ENCODE results near the gene BICD2.

The BICD2 gene

DNA sequence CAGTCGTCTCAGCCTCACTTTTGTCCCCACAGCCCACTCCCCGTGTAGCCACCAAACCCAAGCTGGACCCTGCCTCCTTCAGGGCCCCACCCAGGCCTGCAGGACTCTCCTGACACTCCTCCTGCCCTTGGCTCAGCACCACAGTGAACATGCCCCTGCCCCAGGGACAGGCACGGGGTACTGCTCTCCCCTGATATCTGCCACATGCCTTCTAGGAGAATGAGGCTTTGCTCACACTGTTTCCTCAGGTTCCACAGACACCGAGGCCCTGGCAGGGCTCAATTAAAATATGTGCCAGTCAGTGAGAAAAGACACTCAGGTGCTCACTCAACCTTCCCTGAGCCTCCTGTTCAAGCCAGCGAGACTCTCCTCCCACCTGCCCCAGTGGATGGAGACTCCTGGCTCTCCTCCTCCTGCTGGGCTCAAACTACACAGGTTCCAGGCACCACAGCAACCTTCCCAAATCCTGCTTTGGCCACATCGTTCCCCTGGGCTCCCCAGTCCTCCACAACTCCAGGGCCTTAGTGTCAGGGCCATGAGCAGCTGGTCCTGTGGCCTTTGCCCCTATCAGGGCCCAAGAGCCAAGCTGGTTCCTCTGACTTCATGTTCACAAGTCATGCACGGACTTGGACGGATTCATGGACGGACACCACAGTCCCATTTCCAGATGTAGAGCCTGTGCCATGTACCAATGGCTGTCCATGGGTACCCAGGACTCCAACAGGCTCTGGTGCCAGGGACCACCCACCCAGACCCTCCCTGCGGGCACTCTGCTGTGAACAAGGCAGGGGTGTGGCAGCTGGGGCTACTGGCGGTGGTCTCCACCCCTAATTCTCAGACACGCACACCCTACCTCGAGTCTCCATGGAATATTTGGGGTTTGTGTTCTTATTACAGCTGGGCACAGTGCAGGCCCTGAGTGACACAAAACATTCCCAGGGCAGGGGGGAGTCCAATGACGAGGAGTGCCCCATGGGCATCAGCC is 36.6 kb downstream of the BICD2 start:
- DNase-seq (ENCODE audit: low read depth, low spot score) = no peak

DNA sequence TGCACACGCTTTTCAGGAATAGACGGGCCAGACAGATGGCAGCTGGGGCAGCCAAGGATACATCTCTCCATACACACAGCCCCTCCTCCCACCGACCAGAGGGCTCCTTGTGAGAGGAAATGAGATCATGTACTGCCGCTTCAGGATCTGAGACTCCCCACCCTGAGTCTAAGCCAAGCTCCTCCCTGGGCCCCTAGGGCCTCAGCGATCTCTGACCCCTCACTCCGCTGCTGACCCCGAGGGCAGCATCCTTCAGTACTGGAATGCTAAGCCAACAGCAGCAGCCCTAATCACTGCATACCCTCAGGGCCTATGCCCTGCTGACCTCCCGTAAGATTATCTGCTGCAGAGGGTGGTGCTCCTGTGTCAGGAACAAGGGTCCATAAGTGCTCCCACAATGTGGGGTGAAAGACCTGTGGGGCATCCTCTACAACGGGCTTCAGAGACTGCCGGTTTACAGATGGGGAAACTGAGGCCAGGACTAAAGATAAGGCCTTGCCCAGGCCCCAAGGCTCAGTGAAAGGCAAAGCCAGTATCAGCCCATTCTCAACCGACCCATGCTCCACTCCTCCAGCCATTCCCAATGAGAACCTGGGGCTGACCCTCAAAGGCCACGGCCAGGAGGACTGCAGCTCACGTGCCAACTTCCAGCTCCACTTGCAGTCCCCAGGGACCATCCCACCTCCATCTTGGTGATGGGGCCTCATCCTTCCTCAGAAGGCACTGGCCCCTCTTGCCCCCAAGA is 37.5 kb downstream of the BICD2 start:
- DNase-seq (ENCODE audit: low read depth, low spot score) = no peak

DNA sequence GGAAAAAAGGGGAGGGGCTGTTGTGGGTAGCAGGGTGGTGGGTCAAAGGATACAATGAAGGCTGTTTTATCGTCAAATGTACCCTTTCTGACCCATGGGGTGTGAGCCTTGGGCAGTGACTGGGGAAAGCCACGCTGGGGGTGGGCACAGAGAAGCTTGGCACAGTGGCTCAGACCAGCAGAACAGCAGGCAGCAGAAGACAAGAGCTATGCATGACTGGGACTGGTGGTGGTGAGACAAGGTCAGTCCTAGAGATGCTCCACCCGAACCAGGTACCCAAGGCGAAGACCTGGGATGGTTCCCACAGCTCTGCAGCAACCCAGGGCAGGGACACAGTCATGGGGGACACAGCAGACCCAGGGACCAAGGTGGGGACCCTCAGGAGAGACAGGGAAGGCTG is 38.3 kb downstream of the BICD2 start:
- no peak for DNase-seq (ENCODE audit: low read depth, low spot score)

DNA sequence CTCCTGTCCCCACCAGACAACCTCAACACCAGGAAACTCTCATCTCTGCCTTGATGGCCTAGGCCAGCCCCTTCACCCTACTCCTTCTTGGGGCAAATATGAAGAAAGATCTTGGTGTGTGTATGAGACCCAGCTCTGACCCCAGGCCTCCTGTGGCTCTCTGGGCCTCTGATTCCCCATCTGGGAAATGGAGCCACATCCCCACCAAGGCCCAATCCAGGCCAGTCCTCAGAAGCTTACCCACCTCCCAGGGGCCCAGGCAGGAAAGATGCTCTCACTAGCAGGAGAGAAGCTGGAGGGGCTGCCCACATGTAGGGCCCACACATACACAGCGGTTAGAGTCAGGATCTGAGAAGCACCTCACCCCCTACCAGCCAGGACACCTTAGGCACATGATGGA is 38.9 kb downstream of the BICD2 start:
- DNase-seq (ENCODE audit: low read depth, low spot score) = no peak

DNA sequence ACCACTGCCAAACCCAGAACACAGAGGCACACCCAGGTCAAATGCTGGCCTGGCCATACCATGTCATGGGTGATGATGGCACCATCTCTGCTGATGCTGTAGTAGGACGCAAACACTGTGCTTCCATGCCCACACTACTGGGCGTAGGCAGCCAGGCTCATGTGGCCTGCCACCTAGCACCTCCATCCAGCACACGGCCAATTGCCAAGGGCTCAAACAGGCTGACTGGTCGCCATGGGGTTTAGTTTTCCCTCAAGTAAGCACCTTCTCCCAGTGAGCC is 39.4 kb downstream of the BICD2 start:
- no peak for DNase-seq (ENCODE audit: low read depth, low spot score)

DNA sequence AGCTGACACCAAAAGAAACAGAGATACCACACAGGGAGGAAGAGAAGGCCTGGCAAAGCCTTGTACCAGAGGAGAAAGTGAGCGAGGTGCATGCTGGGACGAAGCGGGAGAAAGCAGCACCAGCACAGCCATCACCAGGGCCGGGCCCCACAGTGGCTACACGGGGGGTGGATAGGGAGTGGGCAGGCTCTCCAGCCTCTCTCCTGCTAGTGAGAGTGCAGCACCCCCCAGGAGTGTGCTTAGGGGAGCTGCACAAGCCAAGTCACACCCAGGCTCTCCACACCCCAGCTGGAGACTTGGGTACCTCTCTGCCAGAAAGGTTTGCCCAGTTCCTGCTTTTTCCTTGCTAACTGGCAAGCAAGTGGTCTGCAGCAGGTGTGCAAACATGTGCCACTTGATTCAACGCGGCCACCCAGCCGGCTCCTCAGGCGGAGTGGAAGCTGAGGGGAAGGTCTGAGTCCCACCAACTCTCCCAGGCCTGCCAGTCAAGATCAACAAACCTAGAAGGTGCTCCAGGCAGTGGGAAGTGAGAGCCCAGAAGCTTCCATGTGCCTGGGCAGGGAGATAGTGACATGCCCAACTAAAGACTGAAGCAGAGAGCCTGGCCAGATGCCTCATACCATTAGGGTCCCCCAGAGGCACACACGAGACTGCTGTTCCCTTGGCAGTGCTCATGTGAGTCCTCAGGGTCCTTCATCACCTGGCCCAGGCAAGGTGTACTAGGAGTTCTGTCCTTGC is 39.9 kb downstream of the BICD2 start:
- DNase-seq (ENCODE audit: low read depth, low spot score) = no peak

DNA sequence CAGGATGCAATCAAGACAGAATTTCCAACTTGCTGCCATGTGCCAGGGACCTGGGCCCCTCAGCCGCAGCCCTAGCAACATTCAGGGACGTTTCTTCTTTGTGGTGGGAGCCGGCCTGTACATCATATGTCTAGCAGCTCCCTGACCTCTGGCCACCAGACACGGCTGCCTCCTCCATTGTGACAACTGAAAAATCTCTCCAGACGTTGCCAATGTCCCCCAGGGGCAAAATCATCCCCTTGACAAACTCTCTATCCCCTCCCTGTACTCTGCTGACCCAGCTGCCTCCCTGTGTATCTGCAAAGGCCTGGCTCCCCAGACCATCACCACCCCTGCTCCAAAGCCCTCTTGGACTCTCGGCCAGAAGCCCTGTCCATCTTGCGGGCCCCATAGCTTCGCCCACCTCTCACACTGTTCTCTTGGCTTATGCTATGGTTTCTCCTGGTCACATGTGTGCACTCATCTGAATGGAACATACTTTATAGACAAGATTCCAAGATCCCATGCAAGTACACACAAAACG is 40.8 kb downstream of the BICD2 start:
- no peak for DNase-seq (ENCODE audit: low read depth, low spot score)

DNA sequence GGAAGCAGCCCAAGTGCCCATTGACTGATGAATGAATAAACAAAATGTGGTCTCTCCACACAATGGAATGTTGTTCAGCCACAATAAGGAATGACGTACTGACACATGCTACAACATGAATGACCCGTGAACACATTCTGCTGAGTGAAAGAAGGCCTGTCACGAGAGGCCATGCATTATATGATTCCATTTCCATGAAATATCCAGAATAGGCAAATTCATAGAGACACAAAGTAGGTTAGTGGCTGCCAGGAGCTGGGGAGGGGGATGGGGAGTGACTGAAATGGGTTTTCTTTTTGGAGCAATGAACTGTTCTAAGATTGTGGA is 41.4 kb downstream of the BICD2 start:
- DNase-seq (ENCODE audit: low read depth, low spot score) = no peak

DNA sequence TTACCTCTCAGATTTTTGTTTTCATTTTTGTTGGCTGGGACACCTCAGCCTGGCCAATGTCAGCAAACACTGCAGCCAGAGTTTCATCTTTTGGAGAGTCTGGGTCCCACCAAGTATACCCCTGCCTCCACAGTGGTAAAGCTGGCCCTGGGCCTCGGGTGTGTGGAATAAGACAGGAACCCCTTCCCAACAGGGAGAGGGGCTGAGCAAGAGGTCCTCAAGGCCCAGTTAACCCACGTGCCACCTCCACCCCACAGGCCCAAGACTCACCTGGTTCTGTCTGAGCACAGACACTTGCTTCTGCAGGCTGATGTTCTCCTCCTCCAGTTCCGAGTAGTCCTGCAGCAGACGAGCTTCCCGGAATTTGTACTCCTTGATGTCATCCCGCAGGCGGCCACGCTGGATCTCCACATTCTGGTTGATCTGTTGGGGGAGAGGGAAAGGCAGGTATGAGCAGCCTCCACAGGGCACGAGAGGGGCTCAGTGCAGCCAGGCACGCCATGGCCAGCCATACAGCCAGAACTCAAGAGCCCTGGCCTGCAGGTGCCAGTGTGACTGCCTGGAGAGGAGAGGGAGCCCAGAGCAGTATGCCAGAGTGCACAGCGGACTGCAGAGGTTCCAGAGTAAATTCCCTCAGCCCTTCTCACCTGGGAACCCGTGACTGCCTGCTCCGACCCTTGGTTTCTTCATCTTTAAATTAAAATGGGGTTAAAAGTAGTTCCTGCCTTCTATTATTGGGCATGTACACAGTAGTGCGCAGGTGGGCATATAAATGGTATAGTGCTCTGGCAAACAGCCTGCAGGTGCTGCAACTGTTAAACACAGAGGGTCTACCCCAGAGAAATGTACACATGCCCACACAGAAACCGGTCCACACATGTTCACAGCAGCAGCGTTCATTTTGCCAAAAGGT is 42.0 kb downstream of the BICD2 start:
- no peak for DNase-seq (ENCODE audit: low read depth, low spot score)

DNA sequence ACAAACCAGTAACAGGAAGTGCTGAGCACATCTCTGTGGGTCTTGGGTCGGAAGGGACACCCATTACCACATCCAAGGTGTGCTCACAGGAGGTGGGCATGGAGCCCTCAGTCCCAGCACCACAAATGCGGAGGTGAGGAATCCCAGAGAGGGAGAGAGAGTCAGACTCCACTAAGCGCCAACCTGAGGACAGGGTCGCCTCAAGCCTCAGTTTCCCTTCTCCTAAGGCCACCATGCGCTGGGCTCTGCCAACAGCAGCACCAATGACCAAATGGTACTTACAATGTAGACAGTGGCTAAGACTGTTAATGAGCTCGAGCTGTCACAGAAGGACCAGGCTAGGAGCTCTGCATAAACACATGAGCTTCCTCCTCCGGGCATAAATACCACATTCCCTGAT is 43.1 kb downstream of the BICD2 start:
- no peak for DNase-seq (ENCODE audit: low read depth, low spot score)

DNA sequence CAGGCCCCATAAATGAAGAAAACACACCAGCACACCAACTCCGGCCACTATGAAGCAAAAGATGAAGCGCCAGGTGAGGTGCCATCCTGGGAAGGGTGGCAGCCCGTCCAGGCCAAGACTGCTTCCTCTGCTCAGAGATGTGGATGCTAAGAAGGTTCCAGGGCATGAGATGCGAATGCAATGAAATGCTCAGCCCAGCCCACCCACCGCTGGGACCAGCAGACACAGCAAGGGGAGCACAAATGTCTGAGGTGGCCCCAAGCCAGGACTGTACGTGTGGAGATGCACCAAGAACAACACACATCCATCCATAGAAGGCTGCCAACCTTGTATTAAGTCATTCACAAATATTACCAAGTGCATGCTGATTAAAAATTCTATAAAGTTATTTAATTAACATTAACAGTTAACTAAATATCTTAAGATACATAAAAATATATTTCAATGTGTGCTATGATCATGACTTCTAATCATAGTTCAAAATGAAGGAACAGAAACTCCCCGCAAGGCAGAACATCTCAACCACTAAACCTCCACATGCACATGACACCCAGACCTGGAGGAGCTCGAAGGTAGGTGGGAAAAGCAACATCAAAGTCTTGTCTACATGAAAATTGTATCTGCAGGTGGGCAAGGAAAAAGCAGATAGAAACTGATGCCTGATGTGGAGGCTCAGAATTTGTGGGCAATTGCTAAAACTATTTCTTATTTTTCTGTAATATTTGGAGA is 43.7 kb downstream of the BICD2 start:
- DNase-seq (ENCODE audit: low read depth, low spot score) = no peak

DNA sequence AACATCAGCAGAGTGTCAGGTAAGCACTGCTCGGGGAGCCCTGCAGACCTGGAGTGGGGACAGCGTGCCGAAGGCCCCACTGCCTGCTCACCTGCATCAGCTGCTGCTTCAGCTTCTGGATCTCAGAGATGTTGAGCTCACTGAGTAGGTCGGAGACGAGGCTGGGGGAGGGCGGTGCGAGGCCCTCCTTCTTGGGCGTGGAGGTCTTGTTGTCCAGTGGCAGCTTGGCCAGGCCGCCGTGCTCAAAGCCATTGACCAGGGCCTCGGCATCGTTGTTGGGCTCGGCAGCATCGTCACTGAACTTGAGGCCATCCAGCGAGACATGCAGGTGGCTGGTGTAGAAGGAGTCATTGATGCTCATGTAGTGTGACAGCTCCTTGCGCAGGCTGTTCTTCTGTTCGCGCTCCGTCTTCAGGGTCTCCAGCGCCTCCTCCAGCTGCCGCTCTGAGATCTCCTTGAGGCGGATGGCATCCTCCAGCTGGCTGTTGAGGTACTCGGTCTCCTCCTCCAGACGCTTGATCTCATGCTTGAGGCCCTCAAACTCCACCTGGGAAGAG is 44.3 kb downstream of the BICD2 start:
- no peak for DNase-seq (ENCODE audit: low read depth, low spot score)

DNA sequence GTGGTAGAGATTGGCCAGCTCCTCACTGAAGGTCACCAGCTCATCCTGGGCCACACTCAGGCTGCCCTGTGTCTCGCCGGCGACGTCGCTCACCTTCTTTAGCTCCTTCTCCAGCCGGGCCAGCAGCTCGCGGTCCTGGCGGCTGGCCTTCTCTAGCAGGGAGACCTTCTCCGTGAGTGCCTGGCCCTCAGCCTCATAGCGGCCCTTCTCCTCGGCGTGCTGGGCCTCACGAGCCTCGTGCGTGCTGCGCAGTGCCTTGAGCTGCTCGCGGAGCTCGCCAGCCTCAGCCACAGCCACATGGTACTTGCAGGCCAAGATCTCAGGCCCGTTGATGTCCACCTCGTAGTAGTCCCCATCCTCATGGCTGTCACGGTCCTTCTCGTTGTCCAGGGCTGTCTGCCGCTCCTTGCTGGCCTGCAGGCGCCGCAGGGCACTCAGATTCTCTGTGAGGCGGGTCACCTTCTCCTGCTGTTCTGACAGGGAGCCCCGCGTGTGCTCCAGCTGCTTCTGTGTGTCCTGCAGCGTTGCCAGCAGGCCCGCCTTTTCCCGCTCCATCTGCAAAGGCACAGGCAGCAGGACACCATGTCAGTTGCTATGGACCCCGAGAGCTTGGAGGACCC is 45.5 kb downstream of the BICD2 start:
- DNase-seq (ENCODE audit: low read depth, low spot score) = no peak

DNA sequence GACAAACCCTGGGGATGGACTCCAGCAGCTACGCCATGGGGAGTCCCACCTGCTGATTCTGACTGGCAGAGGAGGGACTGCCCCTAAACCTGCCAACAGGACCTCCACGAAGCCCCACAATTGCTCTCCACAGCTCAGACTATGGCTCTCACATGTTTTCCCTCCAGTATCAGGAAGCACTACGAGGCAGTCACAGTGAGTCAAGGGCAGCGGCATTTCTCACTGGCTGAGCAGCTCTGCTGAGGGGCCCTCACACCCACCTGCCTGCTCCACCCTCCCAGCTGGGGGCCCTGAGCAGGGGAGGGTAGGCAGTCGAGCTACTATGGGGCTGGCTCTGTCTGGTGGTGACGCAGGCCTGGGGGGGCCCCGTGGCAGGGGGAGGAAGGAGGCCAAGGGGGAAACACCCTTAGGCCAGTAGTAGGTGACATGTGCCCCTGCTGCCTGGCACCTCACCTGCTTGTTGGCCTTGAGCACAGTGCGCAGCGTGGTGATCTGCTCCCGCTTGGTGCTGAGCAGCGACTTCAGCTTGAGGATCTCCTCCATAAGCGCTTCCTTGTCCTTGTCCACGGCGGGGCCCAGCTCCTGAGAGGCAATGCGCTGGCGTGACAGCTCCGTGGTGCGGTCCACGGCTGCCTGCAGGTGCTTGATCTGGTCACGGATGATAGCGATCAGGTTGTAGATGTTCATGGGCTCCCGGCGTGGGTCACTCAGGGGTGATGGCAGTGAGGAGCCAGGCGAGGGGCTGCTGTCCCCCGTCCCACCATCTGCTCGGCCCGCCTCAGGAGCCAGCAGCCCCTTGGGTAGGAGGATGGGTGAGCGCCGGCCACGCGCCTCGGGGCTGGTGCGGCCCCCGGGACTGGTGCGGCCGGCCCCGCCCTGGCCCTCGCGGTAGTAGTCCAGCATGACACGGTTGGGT is 46.3 kb downstream of the BICD2 start:
- DNase-seq (ENCODE audit: low read depth, low spot score) = no peak

DNA sequence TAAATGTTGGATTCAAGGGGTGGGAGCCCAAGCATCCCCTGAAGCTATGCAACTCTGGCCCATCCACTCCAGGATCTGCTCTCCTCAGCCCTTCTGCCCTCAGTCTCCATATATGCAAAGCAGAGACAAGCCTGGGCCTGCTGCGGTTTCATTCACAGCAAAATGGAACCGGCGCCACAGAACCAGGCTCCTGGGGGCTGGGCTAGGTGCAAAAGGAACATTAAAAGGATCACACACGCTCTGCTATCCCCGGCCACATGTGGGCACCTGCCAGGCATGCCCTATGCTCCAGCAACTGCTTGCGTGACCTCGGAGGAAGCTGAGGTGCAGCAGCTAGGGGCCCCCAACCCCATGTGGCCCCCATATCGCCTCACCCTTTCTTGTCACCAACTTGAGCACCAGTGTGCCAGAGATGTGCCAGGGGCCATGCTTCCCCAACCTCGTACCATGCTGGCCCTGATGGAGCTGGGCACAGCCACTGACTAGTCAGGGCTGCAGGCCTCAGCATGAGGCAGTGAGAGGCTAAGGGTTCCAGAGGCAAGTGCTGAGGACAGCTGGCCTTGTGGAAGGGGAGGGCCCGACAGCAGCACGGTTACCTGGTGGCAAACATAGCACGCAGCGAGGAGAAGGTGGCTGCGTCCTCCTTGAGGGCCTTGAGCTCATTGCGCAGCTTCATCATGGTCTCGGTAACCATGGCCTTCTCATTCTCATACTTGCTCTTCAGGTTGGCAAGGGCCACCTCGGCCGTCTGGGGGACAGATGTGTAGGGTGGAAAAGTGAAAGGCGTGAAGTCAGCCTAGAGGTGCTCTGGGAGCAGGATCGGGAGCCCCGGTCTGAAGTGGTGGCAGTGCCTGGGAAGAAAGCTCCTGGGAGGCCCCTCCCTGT is 47.2 kb downstream of the BICD2 start:
- no peak for DNase-seq (ENCODE audit: low read depth, low spot score)

DNA sequence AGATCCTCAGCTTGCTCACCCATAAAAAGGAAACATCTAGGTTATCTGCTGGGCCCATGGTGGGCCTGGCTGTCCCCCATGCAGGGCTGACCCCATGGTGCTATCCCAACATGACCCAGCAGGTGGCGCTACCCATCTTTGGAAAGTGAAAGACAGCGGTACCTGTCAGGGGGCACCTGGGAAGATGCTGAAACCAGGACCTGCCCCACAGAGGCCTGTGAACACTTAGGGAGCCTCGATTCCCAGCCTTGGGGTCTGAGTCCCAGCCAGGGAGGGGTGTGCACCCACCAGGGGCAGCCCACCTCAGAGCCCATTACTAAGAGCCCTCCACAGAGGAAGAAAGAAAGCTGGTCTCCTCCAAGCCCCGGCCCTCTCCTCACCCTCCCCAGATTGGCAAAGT is 48.1 kb downstream of the BICD2 start:
- DNase-seq (ENCODE audit: low read depth, low spot score) = peak; percentile 17

DNA sequence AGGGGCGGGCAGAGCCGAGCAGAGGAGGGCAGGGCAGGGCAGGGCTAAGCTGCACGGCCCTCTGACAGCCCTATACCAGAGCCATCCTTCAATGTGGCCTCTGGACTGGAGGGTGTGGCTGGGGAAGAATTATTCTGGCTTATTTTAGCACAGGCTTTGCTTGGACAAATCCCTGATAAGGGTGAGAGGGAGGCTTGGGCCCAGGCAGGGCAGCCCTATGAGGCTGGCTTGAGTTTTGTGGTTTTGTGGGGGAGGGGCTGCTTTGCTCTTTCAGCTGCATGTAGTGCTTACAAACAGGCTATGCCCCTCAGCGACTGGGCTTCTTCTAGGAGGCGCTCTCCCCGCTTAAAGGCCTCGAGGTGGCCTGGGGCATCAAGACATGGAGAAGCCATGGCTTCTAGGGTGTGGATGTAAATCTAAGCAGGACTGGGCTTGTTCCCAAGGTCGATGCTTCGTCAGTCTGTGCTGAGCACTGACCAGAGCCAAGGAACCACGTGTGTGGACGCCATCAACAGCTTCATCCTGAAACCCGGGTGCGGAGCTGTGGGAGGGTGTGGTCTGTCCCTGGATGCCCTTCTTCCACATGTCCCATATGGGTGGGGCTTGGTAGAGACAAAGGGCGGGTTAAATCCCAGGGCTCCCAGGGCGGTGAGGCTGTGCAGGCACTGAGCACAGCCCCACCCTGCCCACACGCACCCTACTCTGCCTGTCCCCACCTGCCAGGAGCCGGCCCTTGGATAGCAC is 49.0 kb downstream of the BICD2 start:
- no peak for DNase-seq (ENCODE audit: low read depth, low spot score)

Data from iPS DF 19.7 (cell line).